B cell (primary cell): ENCODE measurements around the gene NUP85. TPM values are rescaled to one million over a fixed set of nuclear protein-coding genes. Genes with fewer than 3 reads are reported as not detected.

Source experiments
- ATAC-seq: fragments of 200-7000 bp; cut with Tn5 transposase; one replicate; pipeline ENCODE4 v1.10.0; 2021; ENCODE audit warnings: low read depth, mild to moderate bottlenecking, moderate number of reproducible peaks, moderate library complexity
- CTCF ChIA-PET: fragments of 350-600 bp; sonication (Branson Sonifier 250); formaldehyde crosslinking; loops from one replicate; lab custom pipeline; 2021; ENCODE audit warnings: antibody characterized with exemption, inconsistent platforms; lab: Charles Lee
- POLR2A ChIA-PET: fragments of 350-600 bp; sonication (Branson Sonifier 250); formaldehyde crosslinking; loops from one replicate; lab custom pipeline; 2021; ENCODE audit warnings: antibody characterized with exemption; lab: Charles Lee
- DNase-seq: peaks from one replicate; pipeline ENCODE4 v3.0.0; 2013
- H2AFZ ChIP-seq: 2 replicates; pipeline ENCODE4 v1.6.1; 2012; ENCODE audit warnings: mild to moderate bottlenecking, low read depth, low read length; ENCODE audit not compliant: insufficient read depth, poor library complexity, severe bottlenecking
- H3K27ac ChIP-seq, 2 donors: 1 replicate in 1 of 2; 2 replicates in 1 of 2; pipeline ENCODE4 v1.5.1; 2012 to 2013; ENCODE audit warnings: low read length in 2 of 2, mild to moderate bottlenecking in 2 of 2, moderate library complexity in 1 of 2
- H3K27me3 ChIP-seq, 4 experiments: fragments of 200-600 bp in 1 of 4; sonication (generic) in 1 of 4; replicated peaks in 1 of 4; 1 replicate in 2 of 4; 2 replicates in 2 of 4; pipeline versions ENCODE4 v1.6.1 to v1.7.0; 2013 to 2016; ENCODE audit warnings: low read length in 3 of 4, mild to moderate bottlenecking in 2 of 4, mixed read lengths in 1 of 4, moderate library complexity in 1 of 4; ENCODE audit not compliant: insufficient read depth in 4 of 4, control insufficient read depth in 3 of 4; ENCODE audit errors: control extremely low read depth in 1 of 4
- H3K36me3 ChIP-seq, 2 experiments: replicated peaks in 1 of 2; 1 replicate in 1 of 2; 2 replicates in 1 of 2; pipeline versions ENCODE4 v1.6.1 to v1.7.1; 2013; ENCODE audit warnings: low read length in 1 of 2; ENCODE audit not compliant: insufficient read depth in 2 of 2, control insufficient read depth in 1 of 2; ENCODE audit errors: control extremely low read depth in 1 of 2, extremely low read depth in 1 of 2
- H3K4me1 ChIP-seq, 2 donors: fragments of 200-600 bp in 1 of 2; sonication (generic) in 1 of 2; 1 replicate in 1 of 2; 2 replicates in 1 of 2; pipeline versions ENCODE4 v1.5.1 to v1.6.1; 2013 to 2017; ENCODE audit warnings: low read length in 2 of 2; ENCODE audit not compliant: control insufficient read depth in 2 of 2, insufficient read depth in 2 of 2
- H3K4me2 ChIP-seq: replicated peaks from 2 replicates; pipeline ENCODE3; 2012; ENCODE audit warnings: mild to moderate bottlenecking, low read depth, low read length; ENCODE audit not compliant: poor library complexity, severe bottlenecking
- H3K4me3 ChIP-seq, 5 experiments: fragments of 200-600 bp in 1 of 5; sonication (generic) in 1 of 5; 1 replicate in 3 of 5; 2 replicates in 2 of 5; pipeline versions ENCODE4 v1.5.1 to v1.7.0; 2011 to 2016; ENCODE audit warnings: low read length in 4 of 5, mild to moderate bottlenecking in 4 of 5, low read depth in 2 of 5, control low read depth in 1 of 5, moderate library complexity in 1 of 5; ENCODE audit not compliant: insufficient read depth in 1 of 5; ENCODE audit errors: control extremely low read depth in 1 of 5, extremely low read depth in 1 of 5
- H3K79me2 ChIP-seq: fragments of 200-600 bp; sonication (generic); one replicate; pipeline ENCODE4 v1.6.0; 2016; ENCODE audit warnings: low read length; ENCODE audit not compliant: control insufficient read depth, insufficient read depth
- H3K9ac ChIP-seq: fragments of 200-600 bp; sonication (generic); 2 replicates; pipeline ENCODE4 v1.6.1; 2017; ENCODE audit warnings: mild to moderate bottlenecking, low read length, moderate library complexity
- H3K9me3 ChIP-seq, 3 donors: one replicate each; pipeline versions ENCODE4 v1.6.1 to v1.7.1; 2013; ENCODE audit warnings: low read length in 2 of 3; ENCODE audit not compliant: control insufficient read depth in 2 of 3, insufficient read depth in 1 of 3; ENCODE audit errors: control extremely low read depth in 1 of 3
- H4K20me1 ChIP-seq: 2 replicates; pipeline ENCODE4 v1.6.0; 2012; ENCODE audit warnings: mild to moderate bottlenecking, low read length; ENCODE audit not compliant: insufficient read depth, control insufficient read depth, poor library complexity, severe bottlenecking
- H3K27ac Mint-ChIP-seq: one replicate; pipeline ENCODE4 v1.8.0; 2021; ENCODE audit warnings: mixed read lengths
- H3K27me3 Mint-ChIP-seq: one replicate; pipeline ENCODE4 v1.8.0; 2021; ENCODE audit warnings: mixed read lengths
- H3K4me1 Mint-ChIP-seq: one replicate; pipeline ENCODE4 v1.8.0; 2021; ENCODE audit warnings: mixed read lengths
- H3K4me3 Mint-ChIP-seq: one replicate; pipeline ENCODE4 v1.8.0; 2021; ENCODE audit warnings: mixed read lengths
- H3K9me3 Mint-ChIP-seq: one replicate; pipeline ENCODE4 v1.8.0; 2022; ENCODE audit warnings: mixed read lengths; ENCODE audit not compliant: insufficient read depth
- EZH2 ChIP-seq: IDR thresholded peaks from 2 replicates; pipeline ENCODE4 v1.6.1; 2012; ENCODE audit warnings: borderline replicate concordance, low read depth, mild to moderate bottlenecking, moderate library complexity, low read length; ENCODE audit not compliant: insufficient read depth, poor library complexity, severe bottlenecking
- WGBS: methylation state at CpG from one replicate; pipeline ENCODE4 v1.1.5; 2013; ENCODE audit warnings: missing lambda C conversion rate; ENCODE audit not compliant: insufficient coverage; 5-methylcytosine and 5-hydroxymethylcytosine counted together
- intact Hi-C: fragments of 100-400 bp; cut with micrococcal nuclease; formaldehyde crosslinking; loops from one replicate; pipeline ENCODE4 v1.10.0; 2022
- polyA plus RNA-seq: library from polyadenylated mRNA; depleted of rRNA; stranded (reverse); fragments of >200 nt; gene quantifications from 2 replicates; pipeline ENCODE4 v1.2.3, GENCODE V29; 2012
- total RNA-seq, 2 donors: library from RNA; stranded (reverse); fragments of 120-200 nt in 1 of 2; gene quantifications; 1 replicate in 1 of 2; 2 replicates in 1 of 2; pipeline versions ENCODE4 v1.2.3 to v1.2.4, GENCODE V29; 2013 to 2022
- TF ChIP-seq, protein P1 (sequence below): fragments of 200-600 bp; IDR thresholded peaks from one replicate; pipeline ENCODE4 v1.8.0; 2022; ENCODE audit warnings: antibody characterized with exemption, mild to moderate bottlenecking

The NUP85 gene
- total and polyA plus RNA-seq, 2 donors (not counting 1 experiment from before 2014, with no cell fraction given) = 97.5 to 142 TPM

DNA sequence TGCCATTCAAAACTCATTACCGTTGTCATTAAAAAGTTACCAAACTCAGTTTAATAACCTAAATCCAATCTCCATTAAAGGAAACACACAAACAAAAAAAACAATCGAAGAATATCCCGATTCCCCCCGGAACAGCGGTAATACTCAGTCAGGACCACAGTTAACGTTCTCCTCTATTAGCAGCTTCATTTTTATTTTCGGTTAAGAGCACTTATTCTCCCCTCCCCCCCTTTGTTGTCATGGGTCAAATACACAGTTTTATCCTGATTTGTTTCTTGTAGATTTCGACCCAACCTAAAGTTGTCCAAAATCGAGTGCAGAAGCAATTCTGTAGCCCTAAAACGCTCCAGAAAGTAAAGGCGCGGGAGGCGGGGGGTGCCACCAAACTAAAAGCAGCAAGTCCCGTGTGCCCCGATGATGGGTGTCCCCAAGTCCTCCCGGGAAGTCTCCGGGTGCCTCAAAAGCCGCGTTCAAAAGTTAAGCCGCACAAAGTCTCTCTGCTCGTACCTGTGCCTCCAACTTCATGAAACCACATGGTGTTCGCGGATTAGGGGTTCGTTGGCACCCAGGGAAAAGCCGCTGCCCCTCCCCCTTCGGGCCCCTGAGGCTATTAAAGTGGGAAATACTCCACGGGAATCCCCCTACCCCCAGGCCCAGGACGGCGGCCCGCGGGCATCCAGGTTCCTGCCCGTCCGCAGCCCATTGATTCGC, 23.7 kb upstream of the NUP85 start:
- peak overlapping the region; percentile 95 for H3K4me2 ChIP-seq
- ChIA-PET CTCF (interaction anchor here (0.5 to 16.4 kb wide), 6 partner anchors 11 to 67 kb away, joined by 3 to 373 read pairs (median 6); partner anchors contain the start of gene ARMC7), POLR2A (no interaction called here)
- H3K9ac ChIP-seq = peak overlapping the region; percentile 95
- ATAC-seq = peak; percentile 3
- H3K4me1 ChIP-seq = peaks cover 15 to 21% of the 10 kb centered on the region in 2 donors
- peak overlapping the region; percentile 96 for H2AFZ ChIP-seq
- H3K36me3 ChIP-seq = peaks cover 2 to 25% of the 10 kb centered on the region in 2 experiments
- peak overlapping the region; percentile 51 to 93 (median 87) for H3K4me3 ChIP-seq
- H3K4me1 Mint-ChIP-seq = peaks cover 26% of the 10 kb centered on the region
- H3K79me2 ChIP-seq = peaks cover 53% of the 10 kb centered on the region
- peak overlapping the region; percentile 94 to 96 for H3K27ac ChIP-seq
- peaks cover 14% of the 10 kb centered on the region for H4K20me1 ChIP-seq
- no peaks in the 10 kb centered on the region for H3K9me3 ChIP-seq
- peak overlapping the region; percentile 90 for H3K4me3 Mint-ChIP-seq
- H3K27ac Mint-ChIP-seq = peak overlapping the region; percentile 79
- H3K27me3 ChIP-seq = no peaks in the 10 kb centered on the region
- peak; percentile 69 for DNase-seq
- TF ChIP-seq EZH2 = no peak
- TF ChIP-seq, protein P1, sequence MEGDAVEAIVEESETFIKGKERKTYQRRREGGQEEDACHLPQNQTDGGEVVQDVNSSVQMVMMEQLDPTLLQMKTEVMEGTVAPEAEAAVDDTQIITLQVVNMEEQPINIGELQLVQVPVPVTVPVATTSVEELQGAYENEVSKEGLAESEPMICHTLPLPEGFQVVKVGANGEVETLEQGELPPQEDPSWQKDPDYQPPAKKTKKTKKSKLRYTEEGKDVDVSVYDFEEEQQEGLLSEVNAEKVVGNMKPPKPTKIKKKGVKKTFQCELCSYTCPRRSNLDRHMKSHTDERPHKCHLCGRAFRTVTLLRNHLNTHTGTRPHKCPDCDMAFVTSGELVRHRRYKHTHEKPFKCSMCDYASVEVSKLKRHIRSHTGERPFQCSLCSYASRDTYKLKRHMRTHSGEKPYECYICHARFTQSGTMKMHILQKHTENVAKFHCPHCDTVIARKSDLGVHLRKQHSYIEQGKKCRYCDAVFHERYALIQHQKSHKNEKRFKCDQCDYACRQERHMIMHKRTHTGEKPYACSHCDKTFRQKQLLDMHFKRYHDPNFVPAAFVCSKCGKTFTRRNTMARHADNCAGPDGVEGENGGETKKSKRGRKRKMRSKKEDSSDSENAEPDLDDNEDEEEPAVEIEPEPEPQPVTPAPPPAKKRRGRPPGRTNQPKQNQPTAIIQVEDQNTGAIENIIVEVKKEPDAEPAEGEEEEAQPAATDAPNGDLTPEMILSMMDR = no peak
- intact Hi-C loops = loop anchor here (1.0 to 5.0 kb wide), 4 partner anchors 50 to 1086 kb away; partner anchors contain the start of genes ATP5PD, KCTD2, NT5C and TMEM94
- H3K9me3 Mint-ChIP-seq = no peaks in the 10 kb centered on the region
- H3K27me3 Mint-ChIP-seq = no peaks in the 10 kb centered on the region
- WGBS = 0% methylated on average over 32 of the region's 34 CpGs

DNA sequence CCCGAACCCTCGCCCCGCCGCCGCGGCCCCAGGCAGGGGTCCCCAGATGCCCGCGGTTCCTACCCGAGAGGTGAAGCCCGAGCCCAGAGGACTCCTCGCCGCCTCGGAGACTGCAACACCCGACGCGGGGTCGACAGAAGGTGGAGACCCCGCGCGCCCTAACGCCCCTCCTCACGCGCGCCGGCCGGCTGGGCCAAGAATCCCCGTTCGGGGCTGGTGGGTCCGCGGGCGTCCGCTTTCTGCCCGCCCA, 23.2 kb upstream of the NUP85 start:
- DNase-seq (no peak), ATAC-seq (no peak)
- TF ChIP-seq, protein P1 = peak; percentile 41
- no peak for TF ChIP-seq EZH2
- peak overlapping the region; percentile 79 for H3K27ac Mint-ChIP-seq
- H3K9me3 Mint-ChIP-seq = no peaks in the 10 kb centered on the region
- no peaks in the 10 kb centered on the region for H3K27me3 Mint-ChIP-seq
- WGBS = under 1% methylated on average over 33 of the region's 33 CpGs
- H3K4me1 Mint-ChIP-seq = peaks cover 26% of the 10 kb centered on the region
- H3K4me3 Mint-ChIP-seq = peak overlapping the region; percentile 90
- peaks cover 48% of the 10 kb centered on the region for H3K79me2 ChIP-seq
- H3K4me3 ChIP-seq = peak overlapping the region; percentile 51 to 93 (median 87)
- CTCF ChIA-PET = interaction anchor here (0.9 to 3.4 kb wide), 3 partner anchors 20 to 50 kb away, joined by 3 to 19 read pairs (median 6); partner anchors contain the start of gene NT5C
- peak overlapping the region; percentile 95 for H3K9ac ChIP-seq
- H3K27me3 ChIP-seq = no peaks in the 10 kb centered on the region
- peak overlapping the region; percentile 94 to 96 for H3K27ac ChIP-seq
- peak overlapping the region; percentile 96 for H2AFZ ChIP-seq
- H4K20me1 ChIP-seq = peaks cover 13% of the 10 kb centered on the region
- H3K4me1 ChIP-seq = peaks cover 15 to 21% of the 10 kb centered on the region in 2 donors
- peak overlapping the region; percentile 95 for H3K4me2 ChIP-seq
- no peaks in the 10 kb centered on the region for H3K9me3 ChIP-seq
- H3K36me3 ChIP-seq = peaks cover 2 to 24% of the 10 kb centered on the region in 2 experiments
- intact Hi-C loops = loop anchor here (1.0 to 5.0 kb wide), 4 partner anchors 51 to 1085 kb away; partner anchors contain the start of genes ATP5PD, KCTD2, NT5C and TMEM94
- POLR2A ChIA-PET = interaction anchor here (1.0 to 1.3 kb wide), 2 partner anchors 22 to 50 kb away, joined by 3 to 7 read pairs; partner anchors contain the start of gene NT5C
